ENCODE data around the gene SLC29A1.

DNA sequence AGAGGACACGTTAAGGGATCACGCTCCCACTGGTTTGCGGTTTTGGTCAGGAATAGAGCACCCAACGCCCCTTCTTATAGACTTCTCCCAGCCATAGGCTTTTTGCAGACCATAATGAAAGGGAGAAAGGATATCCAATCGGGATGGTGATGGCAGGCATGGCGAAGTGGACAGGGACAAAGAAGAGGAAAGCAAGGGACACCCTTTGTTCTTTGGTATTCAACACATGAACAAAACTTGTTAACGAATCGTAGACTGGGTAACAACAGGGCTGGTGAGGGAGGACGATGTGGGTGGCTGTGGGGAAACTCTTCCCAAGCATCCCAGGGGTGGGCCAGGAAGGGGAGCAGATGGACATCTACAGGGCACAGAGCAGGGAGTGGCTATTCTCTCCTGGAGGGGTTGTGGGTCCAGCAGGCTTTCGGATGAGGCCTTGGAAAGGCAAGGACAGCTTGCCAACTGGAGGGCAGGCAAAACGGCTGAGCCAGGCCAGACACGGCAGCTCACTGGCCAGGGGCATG lies 22.1 kb downstream of the SLC29A1 start:
- TF ChIP-seq, protein P1, sequence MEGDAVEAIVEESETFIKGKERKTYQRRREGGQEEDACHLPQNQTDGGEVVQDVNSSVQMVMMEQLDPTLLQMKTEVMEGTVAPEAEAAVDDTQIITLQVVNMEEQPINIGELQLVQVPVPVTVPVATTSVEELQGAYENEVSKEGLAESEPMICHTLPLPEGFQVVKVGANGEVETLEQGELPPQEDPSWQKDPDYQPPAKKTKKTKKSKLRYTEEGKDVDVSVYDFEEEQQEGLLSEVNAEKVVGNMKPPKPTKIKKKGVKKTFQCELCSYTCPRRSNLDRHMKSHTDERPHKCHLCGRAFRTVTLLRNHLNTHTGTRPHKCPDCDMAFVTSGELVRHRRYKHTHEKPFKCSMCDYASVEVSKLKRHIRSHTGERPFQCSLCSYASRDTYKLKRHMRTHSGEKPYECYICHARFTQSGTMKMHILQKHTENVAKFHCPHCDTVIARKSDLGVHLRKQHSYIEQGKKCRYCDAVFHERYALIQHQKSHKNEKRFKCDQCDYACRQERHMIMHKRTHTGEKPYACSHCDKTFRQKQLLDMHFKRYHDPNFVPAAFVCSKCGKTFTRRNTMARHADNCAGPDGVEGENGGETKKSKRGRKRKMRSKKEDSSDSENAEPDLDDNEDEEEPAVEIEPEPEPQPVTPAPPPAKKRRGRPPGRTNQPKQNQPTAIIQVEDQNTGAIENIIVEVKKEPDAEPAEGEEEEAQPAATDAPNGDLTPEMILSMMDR (IDR thresholded peaks at IDR 0.05; ENCODE audit: control extremely low read depth in 1 of 3, insufficient read depth in 1 of 3, low read depth in 1 of 3, low read length in 3 of 3) = no peak
- TF ChIP-seq RAD21 (IDR thresholded peaks at IDR 0.05 in 1 of 2, conservative IDR thresholded peaks at IDR 0.05 in 1 of 2; ENCODE audit: low read depth in 2 of 2, low read length in 2 of 2) = no peak
- TF ChIP-seq EZH2 (IDR thresholded peaks at IDR 0.05; ENCODE audit: low read depth, low read length, severe bottlenecking) = no peak
- TF ChIP-seq SUZ12 (IDR thresholded peaks at IDR 0.05; ENCODE audit: low read length) = no peak
- no peak for TF ChIP-seq SAP30 (IDR thresholded peaks at IDR 0.05; ENCODE audit: insufficient read depth, insufficient replicate concordance, low read length)
- no peak for TF ChIP-seq POLR2AphosphoS5 (IDR thresholded peaks at IDR 0.05; ENCODE audit: low read depth, low read length)
- no peak for TF ChIP-seq CHD1 (IDR thresholded peaks at IDR 0.05; ENCODE audit: low read depth, low read length)
- no peak; a peak in 1 of 3 replicates for TF ChIP-seq POLR2A (IDR thresholded peaks at IDR 0.05; ENCODE audit: control extremely low read depth in 1 of 2, low read depth in 2 of 2, low read length in 2 of 2)
- TF ChIP-seq GABPA (IDR thresholded peaks at IDR 0.05; ENCODE audit: borderline replicate concordance, insufficient read depth, low read length) = no peak
- no peak for TF ChIP-seq CREB1 (IDR thresholded peaks at IDR 0.05)
